Stimulated activated naive B cell treated with anti-CD40 and anti-IgM and Interleukin-4, amounts not matched to agents 10 μg/mL and 1 μg/mL and 100 μg/mL, for 72 hours (primary cell): ENCODE data around the gene SLC8B1.

ENCODE experiments used
- ATAC-seq, 2 donors: fragments of 150-1000 bp; cut with Tn5 transposase; replicated peaks; 2 replicates each; pipeline ENCODE4 v1.10.0; 2021; ENCODE audit warnings: moderate library complexity in 1 of 2
- DNase-seq: peaks from one replicate; pipeline ENCODE4 v3.0.0; 2021
- H3K27ac Mint-ChIP-seq: one replicate; pipeline ENCODE4 v1.8.0; 2022; ENCODE audit warnings: mild to moderate bottlenecking, mixed read lengths
- H3K27me3 Mint-ChIP-seq, 2 donors: one replicate each; pipeline ENCODE4 v1.8.0; 2022; ENCODE audit warnings: mixed read lengths in 2 of 2
- H3K36me3 Mint-ChIP-seq, 2 donors: one replicate each; pipeline ENCODE4 v1.8.0; 2022; ENCODE audit warnings: mixed read lengths in 2 of 2, mild to moderate bottlenecking in 1 of 2
- H3K4me1 Mint-ChIP-seq, 2 donors: one replicate each; pipeline ENCODE4 v1.8.0; 2022; ENCODE audit warnings: mixed read lengths in 2 of 2, mild to moderate bottlenecking in 1 of 2
- H3K4me3 Mint-ChIP-seq, 2 donors: one replicate each; pipeline ENCODE4 v1.8.0; 2022; ENCODE audit warnings: mild to moderate bottlenecking in 2 of 2, mixed read lengths in 2 of 2, moderate library complexity in 1 of 2
- H3K9me3 Mint-ChIP-seq, 2 donors: one replicate each; pipeline ENCODE4 v1.8.0; 2022; ENCODE audit warnings: mixed read lengths in 2 of 2, mild to moderate bottlenecking in 1 of 2

Gene SLC8B1

GRCh38 chr12:113270709-113271009 lies 64.2 kb downstream of the SLC8B1 start:
- Mint-ChIP-seq H3K4me1 (peaks cover 13 to 22% of the 10 kb centered on the region in 2 donors), H3K4me3 (no peak overlapping the region), H3K27ac (peak overlapping the region; percentile 51), H3K27me3 (no peaks in the 10 kb centered on the region), H3K9me3 (no peaks in the 10 kb centered on the region), H3K36me3 (peaks cover 70 to 72% of the 10 kb centered on the region in 2 donors)
- ATAC-seq = no peak
- no peak for DNase-seq

GRCh38 chr12:113269257-113269943 lies 65.5 kb downstream of the SLC8B1 start:
- ATAC-seq (no peak), DNase-seq (no peak)
- Mint-ChIP-seq H3K4me3 (no peak overlapping the region), H3K9me3 (no peaks in the 10 kb centered on the region), H3K27me3 (no peaks in the 10 kb centered on the region), H3K27ac (peak overlapping the region; percentile 81), H3K4me1 (peaks cover 13 to 22% of the 10 kb centered on the region in 2 donors), H3K36me3 (peaks cover 66 to 73% of the 10 kb centered on the region in 2 donors)

- no peak overlapping the region for H3K27ac Mint-ChIP-seq
- peaks cover 65 to 75% of the 10 kb centered on the region in 2 donors for H3K36me3 Mint-ChIP-seq
- no peak for DNase-seq
- H3K4me1 Mint-ChIP-seq = peaks cover 13 to 22% of the 10 kb centered on the region in 2 donors
- H3K27me3 Mint-ChIP-seq = no peaks in the 10 kb centered on the region
- H3K4me3 Mint-ChIP-seq = no peak overlapping the region
- ATAC-seq = no peak
- H3K9me3 Mint-ChIP-seq = no peaks in the 10 kb centered on the region
These were observed 66.3 kb downstream of the SLC8B1 start for GRCh38 chr12:113268621-113269020.

- no peak overlapping the region for H3K27ac Mint-ChIP-seq
- no peak for DNase-seq
- no peaks in the 10 kb centered on the region for H3K9me3 Mint-ChIP-seq
- H3K36me3 Mint-ChIP-seq = peaks cover 64 to 73% of the 10 kb centered on the region in 2 donors
- H3K27me3 Mint-ChIP-seq = no peaks in the 10 kb centered on the region
- no peak overlapping the region for H3K4me3 Mint-ChIP-seq
- peaks cover 13 to 22% of the 10 kb centered on the region in 2 donors for H3K4me1 Mint-ChIP-seq
- no peak for ATAC-seq
These were observed 66.8 kb downstream of the SLC8B1 start for GRCh38 chr12:113268136-113268535.

GRCh38 chr12:113267621-113268020 lies 67.3 kb downstream of the SLC8B1 start:
- DNase-seq = no peak
- ATAC-seq = no peak
- H3K4me3 Mint-ChIP-seq = no peak overlapping the region
- H3K27ac Mint-ChIP-seq = no peak overlapping the region
- peaks cover 12 to 22% of the 10 kb centered on the region in 2 donors for H3K4me1 Mint-ChIP-seq
- peaks cover 59 to 70% of the 10 kb centered on the region in 2 donors for H3K36me3 Mint-ChIP-seq
- no peaks in the 10 kb centered on the region for H3K27me3 Mint-ChIP-seq
- no peaks in the 10 kb centered on the region for H3K9me3 Mint-ChIP-seq

- Mint-ChIP-seq H3K4me3 (no peak overlapping the region), H3K9me3 (no peaks in the 10 kb centered on the region), H3K27ac (peak overlapping the region; percentile 56), H3K36me3 (peaks cover 47 to 62% of the 10 kb centered on the region in 2 donors), H3K27me3 (no peaks in the 10 kb centered on the region), H3K4me1 (peaks cover 5 to 17% of the 10 kb centered on the region in 2 donors)
- no peak for DNase-seq
- ATAC-seq = no peak
These were observed 68.6 kb downstream of the SLC8B1 start for GRCh38 chr12:113266106-113266895.

- H3K9me3 Mint-ChIP-seq = no peaks in the 10 kb centered on the region
- H3K4me3 Mint-ChIP-seq = no peak overlapping the region
- peaks cover 17 to 28% of the 10 kb centered on the region in 2 donors for H3K4me1 Mint-ChIP-seq
- DNase-seq = no peak
- ATAC-seq = no peak
- H3K27ac Mint-ChIP-seq = no peak overlapping the region
- no peaks in the 10 kb centered on the region for H3K27me3 Mint-ChIP-seq
- H3K36me3 Mint-ChIP-seq = peaks cover 47 to 60% of the 10 kb centered on the region in 2 donors
These were observed 71.4 kb downstream of the SLC8B1 start for GRCh38 chr12:113263431-113263963.

- no peaks in the 10 kb centered on the region for H3K27me3 Mint-ChIP-seq
- no peak overlapping the region for H3K27ac Mint-ChIP-seq
- no peak for ATAC-seq
- no peak for DNase-seq
- peaks cover 17 to 28% of the 10 kb centered on the region in 2 donors for H3K4me1 Mint-ChIP-seq
- H3K9me3 Mint-ChIP-seq = no peaks in the 10 kb centered on the region
- peaks cover 41 to 52% of the 10 kb centered on the region in 2 donors for H3K36me3 Mint-ChIP-seq
- no peak overlapping the region for H3K4me3 Mint-ChIP-seq
These were observed 72.2 kb downstream of the SLC8B1 start for GRCh38 chr12:113262710-113263109.

GRCh38 chr12:113261847-113262470 lies 73.0 kb downstream of the SLC8B1 start:
- Mint-ChIP-seq H3K9me3 (no peaks in the 10 kb centered on the region), H3K27me3 (no peaks in the 10 kb centered on the region), H3K4me1 (peaks cover 17 to 28% of the 10 kb centered on the region in 2 donors), H3K27ac (no peak overlapping the region), H3K36me3 (peaks cover 36 to 45% of the 10 kb centered on the region in 2 donors), H3K4me3 (no peak overlapping the region)
- DNase-seq (no peak), ATAC-seq (peak; percentile 55 to 61)

- peaks cover 17 to 28% of the 10 kb centered on the region in 2 donors for H3K4me1 Mint-ChIP-seq
- H3K27me3 Mint-ChIP-seq = no peaks in the 10 kb centered on the region
- DNase-seq = no peak
- ATAC-seq = peak in 1 of 2 donors; percentile 33
- H3K9me3 Mint-ChIP-seq = no peaks in the 10 kb centered on the region
- no peak overlapping the region for H3K27ac Mint-ChIP-seq
- H3K4me3 Mint-ChIP-seq = no peak overlapping the region
- peaks cover 30 to 33% of the 10 kb centered on the region in 2 donors for H3K36me3 Mint-ChIP-seq
These were observed 74.1 kb downstream of the SLC8B1 start for GRCh38 chr12:113260636-113261300.

- H3K4me3 Mint-ChIP-seq = no peak overlapping the region
- no peak for ATAC-seq
- H3K27me3 Mint-ChIP-seq = no peaks in the 10 kb centered on the region
- peak overlapping the region; percentile 86 for H3K27ac Mint-ChIP-seq
- H3K4me1 Mint-ChIP-seq = peaks cover 17 to 28% of the 10 kb centered on the region in 2 donors
- H3K9me3 Mint-ChIP-seq = no peaks in the 10 kb centered on the region
- peaks cover 27 to 28% of the 10 kb centered on the region in 2 donors for H3K36me3 Mint-ChIP-seq
- DNase-seq = no peak
These were observed 74.8 kb downstream of the SLC8B1 start for GRCh38 chr12:113260127-113260526.

GRCh38 chr12:113257564-113257963 lies 77.3 kb downstream of the SLC8B1 start:
- peaks cover 1 to 8% of the 10 kb centered on the region in 2 donors for H3K9me3 Mint-ChIP-seq
- H3K27me3 Mint-ChIP-seq = no peaks in the 10 kb centered on the region
- no peak for ATAC-seq
- H3K4me3 Mint-ChIP-seq = no peak overlapping the region
- no peak overlapping the region for H3K27ac Mint-ChIP-seq
- peaks cover 40 to 42% of the 10 kb centered on the region in 2 donors for H3K36me3 Mint-ChIP-seq
- H3K4me1 Mint-ChIP-seq = peaks cover 17 to 28% of the 10 kb centered on the region in 2 donors
- DNase-seq = no peak

GRCh38 chr12:113254298-113254697 lies 80.6 kb downstream of the SLC8B1 start:
- no peak overlapping the region for H3K4me3 Mint-ChIP-seq
- ATAC-seq (no peak), DNase-seq (no peak)
- no peak overlapping the region for H3K27ac Mint-ChIP-seq
- peaks cover 6 to 8% of the 10 kb centered on the region in 2 donors for H3K4me1 Mint-ChIP-seq
- H3K27me3 Mint-ChIP-seq = no peaks in the 10 kb centered on the region
- H3K9me3 Mint-ChIP-seq = peaks cover 6 to 16% of the 10 kb centered on the region in 2 donors
- H3K36me3 Mint-ChIP-seq = peaks cover 51 to 54% of the 10 kb centered on the region in 2 donors
